Activated CD4-positive, alpha-beta T cell treated with anti-CD3 and anti-CD28 coated beads for 48 hours (primary cell): ENCODE measurements around the gene PXMP4.

Experiments used
- DNase-seq: peaks from one replicate; pipeline ENCODE4 v3.0.0-alpha.2; 2020

PXMP4 gene

DNA sequence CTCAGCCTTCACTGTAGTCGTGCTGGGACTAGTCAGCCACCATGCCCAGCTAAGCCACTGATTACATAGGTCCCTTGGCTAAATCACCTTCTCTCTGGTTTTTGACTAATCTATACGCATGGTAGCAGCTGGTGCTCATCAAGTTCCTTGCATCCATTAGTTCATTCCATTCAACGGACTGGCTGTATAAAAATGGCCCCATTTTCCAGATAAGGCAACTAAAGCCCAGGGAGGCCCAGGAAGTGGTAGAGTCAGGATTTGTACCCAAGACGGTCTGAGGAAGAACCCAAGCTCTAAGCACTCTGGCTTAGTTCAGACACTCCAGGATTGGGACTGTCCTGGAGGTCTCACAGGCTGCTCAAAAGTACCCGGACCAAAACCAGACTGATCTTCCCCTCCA is 38.8 kb downstream of the PXMP4 start:
- no peak for DNase-seq

DNA sequence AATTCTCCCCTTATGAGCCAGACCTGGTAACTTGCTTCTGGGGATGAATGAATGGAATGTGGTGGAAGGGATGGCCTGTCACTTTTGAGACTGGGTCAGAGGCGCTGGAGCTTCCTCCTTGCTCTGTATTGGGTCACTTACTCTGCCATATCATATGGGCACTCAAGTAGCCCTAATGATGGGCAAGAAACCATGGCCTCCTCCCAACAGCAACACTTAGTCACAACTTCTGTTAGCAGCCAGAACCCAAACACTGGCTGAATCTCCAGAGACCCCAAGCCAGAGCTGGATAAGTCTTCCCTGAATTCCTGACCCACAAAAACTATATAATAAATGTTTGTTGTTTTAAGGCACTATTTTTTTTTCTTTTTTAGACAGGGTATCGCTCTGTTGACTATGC is 39.4 kb downstream of the PXMP4 start:
- no peak for DNase-seq

DNA sequence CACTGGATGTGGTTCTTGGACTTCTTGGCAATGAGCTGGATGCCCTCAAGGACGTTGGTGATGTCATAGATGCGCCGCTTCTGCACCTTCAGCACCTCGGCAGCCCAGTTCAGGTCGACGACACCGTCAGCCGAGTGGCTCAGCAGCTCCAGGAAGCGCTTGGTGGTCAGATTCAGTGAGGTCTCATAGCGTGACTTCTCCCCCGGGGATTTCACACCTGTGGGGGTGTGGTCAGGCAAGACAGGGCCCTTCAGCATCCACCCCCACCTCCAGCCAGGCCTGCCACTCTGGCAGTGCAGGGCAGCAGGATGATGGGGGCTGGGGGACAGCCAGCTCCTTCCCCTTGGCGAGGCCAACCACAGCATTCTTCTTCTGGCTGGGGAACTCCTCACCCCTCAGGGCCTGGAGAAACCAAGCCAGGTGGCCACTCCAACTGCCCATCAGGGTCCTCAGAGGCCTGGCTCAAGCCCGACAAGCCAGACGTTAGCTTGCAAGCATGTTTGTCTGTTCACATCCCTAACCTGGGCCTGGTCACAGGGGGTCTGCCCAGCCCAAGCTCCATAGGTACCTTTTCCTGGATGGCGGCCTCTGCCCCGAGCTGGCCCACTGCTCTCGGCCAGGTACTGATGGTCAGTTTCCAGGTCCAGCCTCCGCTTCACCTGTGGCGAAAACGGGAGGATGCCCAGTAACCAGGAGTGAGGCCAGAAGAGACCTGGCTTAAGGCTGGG is 40.2 kb downstream of the PXMP4 start:
- peak; percentile 47 for DNase-seq

DNA sequence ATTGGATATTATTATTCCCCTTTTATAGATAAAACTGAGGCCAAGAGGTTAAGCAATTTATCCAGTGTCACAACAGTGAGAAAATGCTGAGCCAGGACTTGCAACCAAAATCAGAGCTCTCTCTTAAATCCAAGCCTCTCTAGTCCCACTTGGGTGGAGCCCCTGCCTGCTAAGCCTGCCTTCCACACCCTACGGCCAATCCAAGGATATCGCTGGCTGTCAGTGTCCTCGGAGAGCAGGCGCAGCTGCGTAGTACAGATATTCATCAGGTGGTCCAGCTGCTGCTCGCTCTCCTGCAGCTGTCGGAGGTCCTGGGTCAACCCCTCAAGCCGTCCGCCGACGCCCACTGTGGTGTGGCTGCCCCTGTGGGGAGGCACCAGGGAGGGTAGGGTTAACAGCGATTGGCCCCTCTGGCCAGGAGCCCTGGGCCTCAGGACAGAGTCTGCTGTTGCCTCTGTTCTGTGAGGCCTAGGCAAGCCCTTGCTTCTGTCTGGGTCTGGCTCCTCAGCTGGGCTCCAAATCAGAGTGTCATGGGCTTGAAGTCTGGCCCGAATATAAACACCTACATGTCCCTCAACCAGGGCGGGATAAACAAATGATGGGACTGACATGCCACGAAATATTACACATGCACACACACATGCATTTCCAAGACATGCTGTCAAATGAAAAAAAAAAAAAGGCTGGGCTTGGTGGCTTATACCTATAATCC is 42.0 kb downstream of the PXMP4 start:
- DNase-seq: no peak

DNA sequence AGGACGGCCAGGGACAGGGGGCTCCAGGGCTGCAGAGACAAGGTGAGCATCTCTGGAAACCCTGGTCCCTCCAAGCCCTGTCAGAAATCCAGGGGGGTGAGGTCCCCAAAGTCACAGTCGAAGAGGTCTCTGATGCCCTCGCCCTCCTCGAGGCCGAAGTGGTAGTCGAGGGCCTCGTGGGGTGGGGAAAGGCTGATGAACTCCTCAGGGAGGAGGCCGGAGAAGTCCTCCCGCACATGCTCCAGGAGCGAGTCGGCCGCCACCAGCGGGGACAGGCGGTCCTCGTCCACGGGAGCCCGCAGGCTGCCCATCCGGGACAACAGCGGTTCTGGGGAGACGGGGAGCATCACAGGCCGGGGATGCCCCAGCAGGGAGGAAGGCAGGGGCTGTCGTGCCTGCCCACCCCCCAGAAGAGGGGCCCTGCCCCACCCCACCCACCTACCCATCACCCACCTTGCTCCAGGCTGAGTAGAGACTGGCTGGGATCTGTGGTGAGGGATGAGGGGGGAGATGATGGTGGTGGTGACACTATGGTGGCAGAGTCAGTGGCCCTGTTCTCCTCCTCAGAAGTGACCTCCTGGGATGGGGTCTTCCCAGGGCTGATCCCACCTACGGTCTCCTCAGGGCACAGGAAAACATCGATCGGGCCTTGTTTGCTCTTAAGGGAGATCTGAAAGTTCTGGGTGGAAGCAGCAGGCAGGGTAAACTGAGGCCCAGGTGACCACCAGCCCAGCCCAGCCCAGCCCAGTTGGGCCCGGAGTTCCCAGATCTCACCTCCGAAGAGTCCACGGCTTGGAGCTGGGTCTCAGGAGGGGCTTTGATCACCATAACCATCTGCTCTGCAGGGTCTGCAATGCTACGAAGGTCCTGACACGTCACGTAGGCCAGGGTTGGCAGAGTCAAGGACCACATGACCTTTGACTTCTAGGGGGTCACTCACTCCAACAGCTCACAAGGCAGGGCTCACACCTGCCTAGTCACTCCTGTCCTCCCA is 43.2 kb downstream of the PXMP4 start:
- DNase-seq: no peak

DNA sequence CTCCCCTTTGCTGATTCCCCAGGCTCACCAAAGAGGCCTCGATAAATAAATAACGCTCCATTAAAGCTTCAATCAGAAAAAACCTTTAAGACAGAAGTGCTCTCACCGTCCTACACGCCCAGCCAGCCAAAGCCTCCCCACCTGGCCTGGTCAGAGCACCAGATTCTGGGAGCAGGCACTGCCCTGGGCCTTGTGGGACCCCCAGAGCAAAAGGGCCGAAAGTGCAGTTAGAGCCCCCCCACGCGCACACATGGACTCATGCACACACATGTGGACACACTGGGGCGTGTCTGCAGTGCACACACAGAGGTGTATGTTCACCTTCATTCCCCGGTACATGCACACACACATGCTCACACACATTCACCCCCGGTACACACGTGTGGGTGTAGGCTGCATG is 44.0 kb downstream of the PXMP4 start:
- DNase-seq: no peak

DNA sequence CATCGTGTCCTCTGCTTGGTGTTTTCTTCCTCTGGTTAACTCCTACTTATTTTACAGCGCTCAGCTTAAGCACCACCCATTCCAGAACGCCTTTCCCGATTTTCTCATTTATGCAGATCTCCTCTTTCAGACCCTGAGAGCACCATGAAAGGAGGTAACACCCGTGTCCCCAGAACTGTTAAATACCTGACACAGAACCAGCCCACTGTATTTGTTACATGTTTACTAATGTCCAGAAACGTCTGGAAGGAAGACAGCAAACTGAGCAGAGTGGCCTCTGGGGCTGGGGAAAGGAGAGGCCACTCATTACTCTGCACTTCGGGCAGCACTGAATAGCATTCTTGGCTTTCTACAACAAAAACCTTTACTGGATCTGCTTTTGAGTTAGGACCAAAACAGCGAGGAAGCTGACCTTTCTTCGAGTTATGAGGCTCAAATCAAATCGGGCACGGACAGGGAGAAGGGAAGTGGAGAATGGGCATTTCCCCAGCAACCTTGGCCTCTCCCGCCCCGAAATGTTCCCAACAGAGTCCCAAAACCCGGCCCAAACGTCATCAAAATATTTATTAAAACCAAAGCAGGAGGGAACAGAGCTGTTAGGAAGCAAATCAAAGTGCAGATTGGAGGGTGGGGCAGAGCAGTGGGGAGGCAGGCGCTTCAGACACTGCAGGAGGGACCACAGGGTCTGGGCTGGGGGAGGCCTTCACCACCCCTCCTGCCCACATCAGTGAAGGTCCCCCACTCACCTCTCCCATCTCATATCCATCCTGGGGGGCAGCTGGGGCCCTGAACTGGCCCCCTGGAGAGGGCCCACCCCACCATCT is 44.8 kb downstream of the PXMP4 start:
- no peak for DNase-seq

DNA sequence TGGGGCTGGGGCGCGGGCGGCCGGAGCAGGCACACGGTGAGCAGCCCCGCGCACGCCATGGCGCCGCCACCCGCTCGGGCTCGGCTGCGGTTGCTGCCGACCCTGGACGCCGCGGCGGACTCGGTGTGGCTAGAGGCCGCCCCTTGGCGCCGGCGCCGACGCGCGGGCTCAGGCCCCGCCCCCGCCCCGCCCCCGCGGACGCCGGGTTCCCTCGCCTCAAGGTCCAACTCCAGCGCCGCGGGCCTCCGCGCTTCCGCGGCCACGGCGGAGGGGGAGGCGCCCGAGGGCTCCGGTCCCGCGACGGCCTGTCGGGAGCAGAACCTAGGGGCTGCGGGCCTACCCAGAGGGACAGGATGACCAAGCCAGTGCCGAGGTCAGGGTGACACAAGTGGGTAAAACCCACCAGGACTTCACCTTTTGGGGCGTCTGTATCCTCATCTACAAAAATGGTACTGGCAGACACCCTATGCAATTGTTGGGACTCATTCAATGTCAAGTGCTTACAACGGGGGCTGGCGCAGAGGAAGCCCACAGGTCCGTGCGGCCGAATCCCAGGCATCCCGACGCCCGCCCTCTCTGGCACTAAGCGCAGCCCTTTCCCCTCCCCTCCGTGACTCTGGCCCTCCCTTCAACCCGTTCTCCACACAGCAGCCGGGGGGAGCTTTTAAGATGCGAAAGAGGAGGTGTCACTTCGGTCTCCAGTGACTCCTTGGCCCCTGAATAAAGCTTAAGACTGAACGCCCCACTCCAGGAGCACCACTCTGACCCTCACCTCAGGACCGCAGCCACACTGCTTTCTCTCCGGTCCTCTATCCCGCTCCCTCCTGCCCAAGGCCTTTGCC is 45.6 kb downstream of the PXMP4 start, which contains the start of gene NECAB3:
Gene NECAB3 (minus strand): TSS at position 135 of the 842 bp plus-strand sequence. CDS start 76 bp downstream, at position 59.
- peak; percentile 63 for DNase-seq

DNA sequence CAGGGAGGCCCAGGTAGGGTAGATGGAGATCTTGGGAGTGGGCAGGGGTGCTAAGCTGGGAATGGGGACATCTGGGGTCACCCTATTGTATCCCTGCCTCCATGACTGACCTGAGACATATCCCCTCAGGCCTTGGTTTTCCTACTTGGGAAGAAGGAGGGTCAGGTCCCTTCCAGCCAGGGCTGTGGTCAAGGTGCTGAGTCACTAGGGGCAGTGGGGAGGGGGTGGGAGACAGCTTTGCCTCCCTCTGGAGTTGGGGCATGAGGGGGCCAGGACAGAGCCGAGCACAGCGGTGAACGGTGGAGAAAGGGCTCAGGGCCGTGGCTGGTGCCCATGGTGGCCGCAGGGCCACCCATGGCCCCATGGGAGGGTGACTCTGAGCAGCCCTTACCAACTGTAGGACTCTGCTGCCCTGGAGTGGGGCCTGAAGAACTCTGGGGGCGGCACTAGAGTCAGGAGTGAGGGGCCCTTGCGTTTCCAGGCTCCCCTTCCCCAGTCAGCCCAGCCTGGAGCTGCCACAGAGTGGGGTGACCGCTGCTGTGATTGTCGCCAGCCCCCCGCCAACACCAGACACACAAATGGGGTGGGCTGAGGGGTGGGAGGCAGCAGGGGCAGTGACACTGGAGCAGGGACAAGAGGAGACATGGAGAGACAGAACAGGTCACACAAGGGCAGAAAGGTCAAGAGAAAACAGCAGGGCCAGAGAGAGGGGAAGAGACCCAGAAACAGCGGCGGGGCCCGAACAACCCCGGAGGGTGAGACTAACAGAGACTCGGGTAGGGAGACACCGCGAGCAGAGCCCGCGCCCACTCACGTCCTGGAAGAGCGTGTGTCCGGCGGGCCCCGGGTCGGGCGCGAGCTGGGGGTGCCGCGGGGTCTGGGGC is 46.5 kb downstream of the PXMP4 start:
- DNase-seq: peak; percentile 44

DNA sequence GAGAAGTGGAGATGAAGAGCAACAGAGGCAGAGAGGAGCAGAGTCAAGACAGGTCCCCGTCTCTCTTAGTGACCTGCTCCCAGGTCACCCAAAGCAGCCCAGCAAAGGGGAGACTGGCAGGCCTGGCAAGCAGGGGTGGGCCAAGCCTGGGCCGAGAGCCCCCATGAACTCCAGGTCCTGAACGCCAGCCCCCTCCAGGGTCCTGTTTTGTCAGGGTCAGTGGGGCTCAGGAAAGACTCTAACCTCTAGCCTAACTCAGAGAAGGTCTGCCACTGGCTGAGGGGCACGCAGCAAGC is 47.0 kb downstream of the PXMP4 start:
- DNase-seq: no peak

DNA sequence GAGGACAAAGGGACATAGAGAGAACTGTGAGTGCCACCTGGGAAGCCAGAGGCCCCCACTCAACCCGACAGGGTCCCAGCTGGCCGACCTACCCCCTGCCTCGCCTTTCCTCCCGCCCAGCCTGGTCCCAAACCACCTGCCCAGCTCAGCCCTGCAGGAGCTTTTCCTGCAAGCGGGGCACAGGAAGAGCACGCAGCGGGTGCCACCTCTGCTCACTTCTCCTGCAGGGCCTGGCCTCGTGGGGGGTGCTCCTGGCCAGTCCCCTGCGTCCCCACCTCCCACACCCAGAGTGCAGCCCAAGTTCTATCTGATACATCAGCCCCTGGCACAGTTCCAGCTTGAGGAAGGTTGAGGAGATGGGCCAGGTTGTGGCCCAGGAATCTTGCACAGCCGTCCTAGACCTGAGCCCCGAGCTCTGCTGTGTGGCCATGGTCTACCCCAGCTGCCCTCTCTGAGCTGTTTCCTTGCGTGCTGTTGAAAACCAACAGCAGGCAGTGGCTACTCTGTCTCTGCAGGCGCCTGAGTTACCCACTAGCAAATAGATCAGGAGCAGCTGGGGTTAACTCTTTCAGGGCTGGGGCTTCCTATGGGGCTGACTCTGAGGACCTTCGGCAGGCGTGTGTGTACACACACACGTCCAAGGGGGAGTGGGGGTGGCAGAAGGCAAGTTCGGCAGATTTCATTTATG is 47.5 kb downstream of the PXMP4 start:
- DNase-seq: no peak

DNA sequence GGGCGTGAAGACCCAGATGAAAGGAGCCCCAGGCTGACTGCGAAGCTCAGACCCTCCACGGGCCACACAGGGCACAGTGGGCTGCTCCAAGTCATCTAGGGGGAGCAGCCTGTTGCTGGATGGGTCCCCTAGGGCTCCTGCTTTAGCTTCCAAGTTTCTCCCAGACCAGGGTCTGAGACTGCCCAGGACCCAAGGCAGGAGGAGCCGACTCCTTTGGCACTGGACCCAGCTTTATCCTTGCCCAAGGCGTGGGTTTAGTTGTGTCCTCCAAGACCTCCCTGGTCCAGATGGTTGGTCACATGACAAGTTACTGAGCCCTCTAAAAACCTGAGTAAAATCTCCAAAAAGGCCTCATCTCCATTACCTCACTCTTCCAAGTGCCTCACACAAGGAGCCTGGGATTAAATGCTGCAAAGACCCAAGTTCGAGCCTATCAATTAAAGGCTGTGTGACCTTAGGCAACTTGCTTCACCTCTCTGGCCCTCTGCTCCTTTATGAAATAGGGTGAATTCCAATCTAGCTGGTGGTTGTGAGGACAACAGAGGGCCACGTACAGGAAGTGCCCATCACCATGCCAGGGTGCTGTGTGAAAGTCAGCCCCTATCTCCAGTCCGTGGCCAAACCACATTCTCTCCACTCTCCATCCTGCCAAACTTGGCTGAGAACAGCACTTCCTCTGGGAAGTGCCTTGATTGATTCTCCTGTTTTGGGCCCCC is 48.4 kb downstream of the PXMP4 start:
- no peak for DNase-seq

DNA sequence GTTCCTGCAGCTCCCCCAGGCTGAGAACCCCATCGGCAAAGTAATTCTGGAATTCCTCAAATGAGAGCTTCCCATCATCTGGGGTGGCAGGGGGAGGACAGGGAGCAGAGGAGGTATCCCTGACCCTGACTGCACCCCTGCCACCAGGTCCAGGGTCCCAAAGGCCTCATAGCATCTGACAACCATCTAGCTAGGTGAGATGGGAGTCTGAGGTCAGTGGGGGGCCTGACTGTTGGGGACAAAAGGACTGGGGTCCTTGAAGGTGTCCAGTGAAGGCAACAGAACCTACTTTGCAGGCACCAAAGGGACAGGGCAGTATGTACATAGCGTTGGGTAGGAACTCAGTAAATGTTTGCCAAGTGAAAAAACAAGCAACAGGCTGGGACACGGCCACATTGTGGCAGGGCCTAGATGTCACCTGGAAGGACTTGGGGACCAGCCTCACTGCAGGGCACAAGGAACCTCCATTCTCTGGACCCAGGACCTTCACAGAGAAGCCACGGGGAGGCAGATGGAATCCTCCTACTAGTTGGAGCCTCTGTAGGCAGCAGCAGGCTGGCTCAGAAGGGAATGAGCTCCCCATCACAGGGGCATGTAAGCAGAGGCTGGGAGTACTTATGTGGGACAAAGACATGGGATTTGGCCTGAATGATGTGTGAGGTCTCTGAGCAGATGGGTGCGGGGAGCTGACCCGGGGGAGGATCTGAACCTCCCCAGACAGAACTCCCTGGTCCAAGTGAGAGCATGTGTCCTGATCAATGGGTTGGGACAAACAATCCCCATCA is 49.2 kb downstream of the PXMP4 start:
- DNase-seq: no peak

DNA sequence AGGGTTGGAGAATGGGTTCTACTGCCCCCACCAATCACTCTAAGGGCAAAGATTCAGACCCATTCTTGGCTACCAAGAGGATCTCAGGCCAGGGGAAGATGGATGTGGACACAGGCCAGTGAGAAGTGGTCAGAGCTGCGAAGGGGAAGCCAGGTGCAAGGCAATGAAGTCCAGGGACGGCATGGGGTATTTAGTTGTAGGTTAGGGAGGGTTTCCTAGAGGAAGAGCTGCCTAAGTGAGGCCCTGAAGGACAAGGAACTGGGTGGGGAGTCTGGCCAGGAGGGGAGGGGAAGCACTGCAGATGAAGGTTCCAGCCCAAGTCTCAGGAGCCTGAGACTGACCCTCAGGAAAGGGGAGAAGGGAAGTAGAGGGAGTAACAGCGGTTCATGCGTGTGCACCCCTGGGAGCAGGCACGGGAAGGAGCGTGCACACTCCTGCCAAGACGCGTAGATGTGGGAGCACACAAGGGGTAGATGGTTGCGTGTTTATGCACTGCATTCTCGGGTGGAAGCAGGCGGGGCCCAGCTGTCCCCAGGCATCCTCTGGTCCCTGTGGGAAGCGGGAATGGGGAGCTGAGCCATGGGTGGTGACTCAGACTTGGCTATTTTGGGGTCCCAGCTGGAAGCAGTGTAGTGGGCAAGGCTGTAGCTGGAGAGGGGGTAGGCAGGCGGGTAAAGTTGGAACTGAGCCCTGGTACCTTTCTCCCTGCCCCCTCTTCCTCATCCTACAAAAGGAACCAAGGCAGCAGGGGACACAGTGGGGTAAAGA is 50.1 kb downstream of the PXMP4 start:
- DNase-seq: no peak

DNA sequence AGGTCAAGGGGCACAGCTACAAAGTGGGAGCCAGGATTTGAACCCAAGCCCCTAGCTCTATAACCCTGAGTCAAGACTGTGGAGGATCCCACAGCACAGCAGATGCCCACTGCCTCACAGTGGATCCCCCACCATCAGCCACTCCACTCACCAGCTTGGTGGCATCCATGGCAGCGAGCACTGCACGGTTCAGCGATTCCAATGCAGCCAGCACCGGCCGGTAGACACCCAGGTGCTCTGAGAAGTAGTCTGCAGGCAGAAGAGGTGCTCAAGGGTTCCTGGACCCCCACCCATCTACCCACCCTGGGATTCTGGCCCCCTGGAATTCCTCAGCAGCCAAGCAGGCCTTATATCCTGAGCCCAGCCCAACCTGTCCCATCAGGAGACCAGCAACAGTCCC is 50.9 kb downstream of the PXMP4 start:
- DNase-seq: no peak

DNA sequence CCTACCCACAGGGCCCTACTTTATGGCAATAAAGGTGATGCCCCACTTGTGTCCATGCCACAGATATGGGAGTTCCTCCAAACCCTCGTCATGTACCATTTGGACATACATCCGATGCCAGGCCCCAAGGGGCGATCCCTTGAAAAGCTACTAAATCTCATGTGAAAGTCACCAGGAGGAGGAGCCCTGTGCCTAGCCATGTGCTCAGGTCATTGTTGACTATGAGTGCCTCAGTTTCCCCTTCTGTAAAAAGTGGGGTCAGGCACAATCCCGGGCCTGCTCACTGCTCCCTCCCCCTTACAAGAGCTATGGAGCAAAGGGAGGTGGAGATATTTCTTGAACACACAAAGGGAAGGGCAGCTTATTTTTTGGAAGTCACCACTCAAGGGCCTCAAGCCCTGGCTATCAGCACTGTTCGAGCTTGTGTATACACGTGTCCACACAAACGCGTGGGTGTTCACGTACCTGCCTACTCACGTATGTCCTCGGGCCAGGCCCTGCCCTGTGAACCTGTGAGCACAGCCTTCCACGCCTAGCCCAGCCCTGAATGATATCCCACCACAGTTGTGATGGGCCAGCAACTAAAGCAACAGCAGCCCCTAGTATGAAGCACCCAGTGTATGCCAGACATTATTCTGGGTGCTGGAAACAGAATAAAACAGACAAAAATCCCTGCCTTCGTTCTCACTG is 51.5 kb downstream of the PXMP4 start:
- DNase-seq: no peak
